CD14-positive monocyte (primary cell): ENCODE results near the gene CYREN. TPM values are rescaled to one million over a fixed set of nuclear protein-coding genes. Genes with fewer than 3 reads are reported as not detected.
"Not testable (repeated sequence)": the region's sequence is repeated elsewhere in the genome, so short reads cannot be mapped to it uniquely, and the experiment has no call there.

Experiments
- DNase-seq, 3 donors: peaks; one replicate each; pipeline ENCODE4 v3.0.0-alpha.2; 2011 to 2022
- H2AFZ ChIP-seq: 2 replicates; pipeline ENCODE4 v1.6.0; 2012; ENCODE audit warnings: mild to moderate bottlenecking, low read depth, low read length, inconsistent platforms; ENCODE audit not compliant: insufficient read depth, poor library complexity, severe bottlenecking
- H3K27ac ChIP-seq, 2 donors: 1 replicate in 1 of 2; 2 replicates in 1 of 2; pipeline ENCODE4 v1.5.1; 2012 to 2013; ENCODE audit warnings: low read length in 2 of 2, control low read depth in 1 of 2, inconsistent platforms in 1 of 2, low read depth in 1 of 2, mild to moderate bottlenecking in 1 of 2
- H3K27me3 ChIP-seq, 2 donors: one replicate each; pipeline versions ENCODE4 v1.6.0 to v1.6.1; 2011 to 2013; ENCODE audit warnings: low read length in 2 of 2; ENCODE audit not compliant: control insufficient read depth in 2 of 2, insufficient read depth in 2 of 2
- H3K36me3 ChIP-seq, 2 donors: replicated peaks in 1 of 2; 1 replicate in 1 of 2; 2 replicates in 1 of 2; pipeline versions ENCODE4 v1.5.1 to v1.6.1; 2012 to 2013; ENCODE audit warnings: low read length in 2 of 2, control low read depth in 1 of 2, inconsistent platforms in 1 of 2, mild to moderate bottlenecking in 1 of 2; ENCODE audit not compliant: insufficient read depth in 2 of 2, control insufficient read depth in 1 of 2
- H3K4me1 ChIP-seq, 2 donors: 1 replicate in 1 of 2; 2 replicates in 1 of 2; pipeline versions ENCODE4 v1.5.1 to v1.6.1; 2012 to 2013; ENCODE audit warnings: low read length in 2 of 2, control low read depth in 1 of 2, inconsistent platforms in 1 of 2, mild to moderate bottlenecking in 1 of 2, moderate library complexity in 1 of 2; ENCODE audit not compliant: insufficient read depth in 2 of 2, control insufficient read depth in 1 of 2
- H3K4me2 ChIP-seq: replicated peaks from 2 replicates; pipeline ENCODE3; 2012; ENCODE audit warnings: low read length, moderate library complexity, mild to moderate bottlenecking; ENCODE audit not compliant: poor library complexity, severe bottlenecking; ENCODE audit errors: extremely low read depth
- H3K4me3 ChIP-seq, 3 experiments: fragments of 200-600 bp in 1 of 3; sonication (generic) in 1 of 3; replicated peaks in 1 of 3; 1 replicate in 2 of 3; 2 replicates in 1 of 3; pipeline ENCODE4 v1.5.1; 2011 to 2013; ENCODE audit warnings: low read length in 3 of 3, mild to moderate bottlenecking in 3 of 3, control low read depth in 2 of 3, low read depth in 2 of 3, inconsistent platforms in 1 of 3, moderate library complexity in 1 of 3
- H3K79me2 ChIP-seq: 2 replicates; pipeline ENCODE4 v1.6.0; 2012; ENCODE audit warnings: mild to moderate bottlenecking, control low read depth, inconsistent platforms, low read length, moderate library complexity; ENCODE audit not compliant: insufficient read depth
- H3K9ac ChIP-seq: 2 replicates; pipeline ENCODE4 v1.6.0; 2017; ENCODE audit warnings: low read length, mild to moderate bottlenecking; ENCODE audit not compliant: insufficient read depth, poor library complexity, severe bottlenecking
- H3K9me3 ChIP-seq, 2 donors: replicated peaks in 1 of 2; 1 replicate in 1 of 2; 2 replicates in 1 of 2; pipeline versions ENCODE4 v1.5.1 to v1.6.1; 2012 to 2013; ENCODE audit warnings: low read length in 2 of 2, control low read depth in 1 of 2; ENCODE audit not compliant: control insufficient read depth in 1 of 2, insufficient read depth in 1 of 2
- H4K20me1 ChIP-seq: 2 replicates; pipeline ENCODE4 v1.6.0; 2012; ENCODE audit warnings: mild to moderate bottlenecking, low read length, control low read depth, moderate library complexity; ENCODE audit not compliant: insufficient read depth
- H3K27ac Mint-ChIP-seq, 7 donors: one replicate each; pipeline ENCODE4 v1.8.0; 2020; ENCODE audit warnings: mild to moderate bottlenecking in 7 of 7, mixed read lengths in 7 of 7, moderate library complexity in 6 of 7, inconsistent platforms in 2 of 7
- H3K27me3 Mint-ChIP-seq, 3 donors: one replicate each; pipeline ENCODE4 v1.8.0; 2021 to 2022; ENCODE audit warnings: low read depth in 3 of 3, mild to moderate bottlenecking in 3 of 3, mixed read lengths in 3 of 3, moderate library complexity in 3 of 3, inconsistent platforms in 1 of 3
- H3K36me3 Mint-ChIP-seq, 2 donors: one replicate each; pipeline ENCODE4 v1.8.0; 2020; ENCODE audit warnings: mixed read lengths in 2 of 2, inconsistent platforms in 1 of 2, mild to moderate bottlenecking in 1 of 2
- H3K4me1 Mint-ChIP-seq: one replicate; pipeline ENCODE4 v1.8.0; 2020; ENCODE audit warnings: mild to moderate bottlenecking, mixed read lengths
- H3K4me3 Mint-ChIP-seq, 2 donors: one replicate each; pipeline ENCODE4 v1.8.0; 2020; ENCODE audit warnings: mild to moderate bottlenecking in 2 of 2, mixed read lengths in 2 of 2, moderate library complexity in 1 of 2
- H3K9me3 Mint-ChIP-seq, 7 donors: one replicate each; pipeline ENCODE4 v1.8.0; 2020 to 2022; ENCODE audit warnings: mixed read lengths in 7 of 7, mild to moderate bottlenecking in 6 of 7, moderate library complexity in 6 of 7, inconsistent platforms in 2 of 7
- WGBS: methylation state at CpG from one replicate; pipeline ENCODE4 v1.1.5; 2013; ENCODE audit warnings: missing lambda C conversion rate; ENCODE audit not compliant: insufficient coverage; 5-methylcytosine and 5-hydroxymethylcytosine counted together
- intact Hi-C, 2 donors: fragments of 100-400 bp; cut with micrococcal nuclease; formaldehyde crosslinking; loops; one replicate each; pipeline versions ENCODE4 v1.15.0 to v1.15.1; 2023
- polyA plus RNA-seq, 3 donors: library from polyadenylated mRNA; depleted of rRNA in 1 of 3; unstranded in 2 of 3; stranded (reverse) in 1 of 3; fragments of 300-500 nt in 2 of 3; fragments of >200 nt in 1 of 3; fragmentation: Illumina TruSeq in 2 of 3; gene quantifications; 1 replicate in 2 of 3; 2 replicates in 1 of 3; pipeline ENCODE4 v1.2.3, GENCODE V29; 2012 to 2021
- TF ChIP-seq, protein P1 (sequence below): fragments of 200-600 bp; IDR thresholded peaks from one replicate; pipeline ENCODE4 v1.8.0; 2022; ENCODE audit warnings: antibody characterized with exemption, mild to moderate bottlenecking

The CYREN gene
- polyA plus RNA-seq, 3 donors, result 20.6 to 47.4 (median 40.1) TPM

DNA sequence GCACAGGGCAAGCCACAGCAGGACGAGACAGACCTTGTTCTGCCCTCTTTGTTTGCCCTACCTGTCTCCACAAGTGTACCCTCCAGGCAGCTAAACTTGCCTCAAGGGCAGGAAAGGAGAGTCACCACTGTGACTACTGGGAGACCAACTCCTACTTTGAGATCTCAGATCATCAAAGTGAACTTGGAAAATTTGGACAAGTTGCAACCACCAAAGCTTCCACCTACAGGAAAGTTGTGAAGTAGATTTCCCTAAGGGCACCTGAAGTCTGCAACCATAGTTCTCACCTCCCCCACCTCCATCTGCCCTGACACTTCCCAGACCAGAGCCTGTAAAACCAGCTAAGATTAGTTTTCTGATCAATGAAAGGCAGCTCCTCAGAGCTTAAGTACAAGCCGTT lies 43.3 kb upstream of the CYREN start:
- Histone ChIP-seq H4K20me1 (no peaks in the 10 kb centered on the region), H3K4me1 (peaks cover 22 to 26% of the 10 kb centered on the region in 2 donors), H3K9me3 (no peaks in the 10 kb centered on the region), H3K9ac (no peak overlapping the region), H3K27ac (no peak overlapping the region), H2AFZ (no peak overlapping the region), H3K27me3 (no peaks in the 10 kb centered on the region), H3K4me3 (no peak overlapping the region), H3K79me2 (peaks cover 4% of the 10 kb centered on the region), H3K36me3 (no peaks in the 10 kb centered on the region), H3K4me2 (no peak overlapping the region)
- no peak for DNase-seq
- intact Hi-C loops, result loop anchor here (5.0 kb wide), 2 partner anchors 42 to 67 kb away; partner anchors contain the start of genes CYREN (in 1 of the 2) and TMEM140 (in 1 of the 2)
- no peak overlapping the region for H3K27ac Mint-ChIP-seq
- TF ChIP-seq, protein P1, sequence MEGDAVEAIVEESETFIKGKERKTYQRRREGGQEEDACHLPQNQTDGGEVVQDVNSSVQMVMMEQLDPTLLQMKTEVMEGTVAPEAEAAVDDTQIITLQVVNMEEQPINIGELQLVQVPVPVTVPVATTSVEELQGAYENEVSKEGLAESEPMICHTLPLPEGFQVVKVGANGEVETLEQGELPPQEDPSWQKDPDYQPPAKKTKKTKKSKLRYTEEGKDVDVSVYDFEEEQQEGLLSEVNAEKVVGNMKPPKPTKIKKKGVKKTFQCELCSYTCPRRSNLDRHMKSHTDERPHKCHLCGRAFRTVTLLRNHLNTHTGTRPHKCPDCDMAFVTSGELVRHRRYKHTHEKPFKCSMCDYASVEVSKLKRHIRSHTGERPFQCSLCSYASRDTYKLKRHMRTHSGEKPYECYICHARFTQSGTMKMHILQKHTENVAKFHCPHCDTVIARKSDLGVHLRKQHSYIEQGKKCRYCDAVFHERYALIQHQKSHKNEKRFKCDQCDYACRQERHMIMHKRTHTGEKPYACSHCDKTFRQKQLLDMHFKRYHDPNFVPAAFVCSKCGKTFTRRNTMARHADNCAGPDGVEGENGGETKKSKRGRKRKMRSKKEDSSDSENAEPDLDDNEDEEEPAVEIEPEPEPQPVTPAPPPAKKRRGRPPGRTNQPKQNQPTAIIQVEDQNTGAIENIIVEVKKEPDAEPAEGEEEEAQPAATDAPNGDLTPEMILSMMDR, result no peak
- H3K27me3 Mint-ChIP-seq, result peaks cover 1 to 7% (median 3%) of the 10 kb centered on the region in 3 donors
- WGBS, result 88% methylated on average over 2 of the region's 2 CpGs
- H3K9me3 Mint-ChIP-seq, result no peaks in the 10 kb centered on the region
- no peaks in the 10 kb centered on the region for H3K36me3 Mint-ChIP-seq
- H3K4me1 Mint-ChIP-seq, result peaks cover 24% of the 10 kb centered on the region
- H3K4me3 Mint-ChIP-seq, result no peak overlapping the region

DNA sequence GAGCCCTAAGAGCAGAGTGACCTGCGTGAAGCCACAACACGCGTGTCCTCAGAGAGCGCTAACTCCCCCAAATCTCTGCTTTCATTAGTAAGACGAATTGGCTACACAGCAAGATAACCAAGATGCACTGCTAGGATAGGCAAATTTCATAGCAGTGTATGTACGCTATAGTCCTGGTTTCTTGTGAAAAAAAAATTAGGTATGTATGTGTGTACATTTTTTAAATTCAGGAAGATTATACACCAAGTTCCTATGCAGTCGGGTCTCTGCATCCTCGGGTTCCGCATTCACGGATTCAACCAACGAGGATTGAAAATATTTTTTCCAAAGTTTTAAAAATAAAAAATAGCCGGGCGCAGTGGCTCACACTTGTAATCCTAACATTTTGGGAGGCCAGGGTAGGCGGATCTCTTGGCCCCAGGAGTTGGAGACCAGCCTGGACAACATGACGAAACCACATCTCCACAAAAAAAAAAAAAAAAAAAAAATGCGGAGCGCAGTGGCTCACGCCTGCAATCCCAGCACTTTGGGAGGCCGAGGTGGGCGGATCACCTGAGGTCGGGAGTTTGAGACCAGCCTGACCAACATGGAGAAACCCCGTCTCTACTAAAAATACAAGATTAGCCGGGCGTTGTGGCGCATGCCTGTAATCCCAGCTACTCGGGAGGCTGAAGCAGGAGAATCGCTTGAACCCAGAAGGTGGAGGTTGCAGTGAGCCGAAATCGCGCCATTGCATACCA lies 41.6 kb upstream of the CYREN start:
- intact Hi-C loops, result loop anchor here (5.0 kb wide), 2 partner anchors 40 to 65 kb away; partner anchors contain the start of genes CYREN (in 1 of the 2) and TMEM140 (in 1 of the 2)
- H3K4me1 Mint-ChIP-seq, result peaks cover 39% of the 10 kb centered on the region
- Histone ChIP-seq H3K9ac (peak overlapping the region; percentile 97), H3K4me2 (peak overlapping the region; percentile 89), H3K27ac (peak overlapping the region; percentile 42 to 94), H2AFZ (peak overlapping the region; percentile 89), H3K4me1 (peaks cover 39 to 43% of the 10 kb centered on the region in 2 donors), H3K4me3 (peak overlapping the region; percentile 71 to 89 (median 80))
- not testable (repeated sequence) for H3K27me3 ChIP-seq, H4K20me1 ChIP-seq, H3K27me3 Mint-ChIP-seq, H3K9me3 Mint-ChIP-seq, H3K79me2 ChIP-seq, H3K9me3 ChIP-seq, DNase-seq, H3K36me3 ChIP-seq
- peak overlapping the region; percentile 83 to 94 (median 90) for H3K27ac Mint-ChIP-seq
- 80% methylated on average over 5 of the region's 30 CpGs for WGBS
- H3K36me3 Mint-ChIP-seq, result peaks cover 6 to 12% of the 10 kb centered on the region in 2 donors
- peak overlapping the region; percentile 93 to 94 for H3K4me3 Mint-ChIP-seq
